ENCODE results near the gene COPS6.

GRCh38 chr7:100111156-100111555 is 22.4 kb downstream of the COPS6 start:
- no peak for TF ChIP-seq CTCF (IDR thresholded peaks at IDR 0.05; ENCODE audit: low read depth, low read length, missing input control)
- TF ChIP-seq RAD21 (IDR thresholded peaks at IDR 0.05) = no peak
- TF ChIP-seq FOXA1 (IDR thresholded peaks at IDR 0.05) = no peak
- no peak for TF ChIP-seq GABPA (IDR thresholded peaks at IDR 0.05 in 1 of 2, conservative IDR thresholded peaks at IDR 0.05 in 1 of 2)
- TF ChIP-seq TAF1 (conservative IDR thresholded peaks at IDR 0.05) = no peak
- TF ChIP-seq REST (IDR thresholded peaks at IDR 0.05) = no peak
- TF ChIP-seq SP1 (IDR thresholded peaks at IDR 0.05) = no peak
- TF ChIP-seq ZBTB33 (IDR thresholded peaks at IDR 0.05) = no peak
- TF ChIP-seq MAX (IDR thresholded peaks at IDR 0.05) = no peak
- no peak for TF ChIP-seq RXRA (IDR thresholded peaks at IDR 0.05)
